Activated CD4-positive, alpha-beta T cell treated with anti-CD3 and anti-CD28 coated beads for 48 hours (primary cell): ENCODE data around the gene SCFD2.
A peak's percentile ranks its signal among the peaks of the same experiment; 100 is the strongest.
"Not testable (repeated sequence)": the region's sequence is repeated elsewhere in the genome, so short reads cannot be mapped to it uniquely, and the experiment has no call there.

Experiments used
- DNase-seq: peaks from one replicate; pipeline ENCODE4 v3.0.0-alpha.2; 2020

Gene SCFD2

DNA sequence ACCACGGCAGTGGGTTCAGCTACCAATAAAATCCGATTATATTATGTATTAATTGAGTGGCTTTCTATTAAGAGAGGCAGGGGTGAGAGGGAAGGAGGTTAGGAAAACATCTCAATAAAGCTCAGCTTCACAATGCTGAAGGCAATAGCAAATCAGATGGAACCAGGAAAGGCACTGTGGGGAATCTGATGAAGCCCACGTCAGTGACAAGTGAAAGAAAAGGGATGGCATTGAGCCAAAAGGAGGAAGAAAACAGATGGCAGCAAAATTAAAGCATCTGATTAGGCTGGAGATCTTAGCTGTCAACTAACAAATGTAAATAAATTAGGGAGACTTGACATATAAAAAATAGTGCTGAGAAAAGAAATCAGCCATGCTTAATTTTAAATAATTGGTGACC is 322.8 kb downstream of the SCFD2 start:
- no peak for DNase-seq

DNA sequence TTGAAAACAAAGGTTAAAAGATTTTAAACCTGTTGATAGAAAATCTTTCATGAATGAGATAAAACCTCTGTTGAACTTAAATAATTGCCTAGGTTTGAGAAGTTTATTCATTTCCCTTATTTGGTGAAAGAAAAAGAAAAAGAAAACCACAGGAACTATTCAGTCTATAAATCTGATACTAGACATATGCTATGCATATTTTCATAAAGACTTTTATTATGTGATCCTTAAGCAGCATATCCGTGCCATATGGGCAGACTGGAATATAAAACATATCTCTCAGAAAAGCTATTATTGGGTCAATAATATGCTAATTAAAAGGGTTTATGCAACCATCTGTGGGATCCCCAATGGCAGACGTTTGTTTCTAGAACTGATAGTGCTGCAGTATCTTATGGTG is 325.0 kb downstream of the SCFD2 start:
- no peak for DNase-seq

DNA sequence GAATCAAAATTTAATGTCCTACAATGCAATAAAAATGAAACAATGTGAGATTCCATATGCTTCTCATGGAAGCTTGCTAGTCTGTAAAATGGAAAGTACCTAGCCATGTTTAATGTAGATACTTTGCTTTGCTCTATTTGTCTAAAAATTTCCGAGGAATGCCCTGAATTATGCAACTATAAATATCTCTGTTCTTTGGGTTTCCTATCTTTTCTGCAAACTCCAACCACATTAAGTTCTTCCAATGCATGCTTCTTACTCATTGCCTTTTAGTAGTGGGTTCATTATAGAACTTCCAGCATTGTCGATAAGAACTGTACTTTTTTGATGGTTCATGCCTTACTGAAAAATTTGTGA is 325.4 kb downstream of the SCFD2 start:
- DNase-seq, result no peak

DNA sequence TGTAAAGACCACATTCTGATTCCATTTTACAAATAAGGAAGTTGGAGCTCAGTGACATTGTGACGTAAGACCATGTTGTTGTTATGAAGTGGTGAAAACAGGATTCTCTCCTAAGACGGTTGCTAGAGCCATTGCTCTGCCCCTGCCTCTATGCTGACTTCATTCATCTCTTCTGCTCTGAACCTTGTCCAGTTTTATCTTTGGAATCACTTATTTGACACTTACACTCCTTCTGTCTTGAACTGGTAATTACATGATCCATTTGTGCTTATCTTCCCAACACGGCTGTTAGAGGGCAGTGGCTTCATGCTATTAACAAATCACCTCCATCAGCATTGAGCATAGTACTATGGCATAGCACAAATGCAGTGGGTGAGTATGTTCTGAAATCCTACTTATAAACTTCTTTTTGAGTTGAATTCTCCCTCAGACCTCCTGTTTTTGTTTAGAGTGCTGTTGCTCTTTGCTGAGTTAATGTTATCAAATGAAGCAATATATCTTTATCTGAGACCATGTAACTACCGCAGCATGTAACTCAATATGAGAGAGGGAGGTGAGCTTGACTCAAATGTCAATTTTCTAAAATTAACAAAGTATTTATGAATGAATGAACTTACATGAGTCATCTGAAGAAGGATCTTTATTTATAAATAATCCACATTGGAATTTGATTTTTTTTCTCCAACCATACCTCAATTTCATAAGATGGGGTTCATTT is 326.0 kb downstream of the SCFD2 start:
- no peak for DNase-seq

DNA sequence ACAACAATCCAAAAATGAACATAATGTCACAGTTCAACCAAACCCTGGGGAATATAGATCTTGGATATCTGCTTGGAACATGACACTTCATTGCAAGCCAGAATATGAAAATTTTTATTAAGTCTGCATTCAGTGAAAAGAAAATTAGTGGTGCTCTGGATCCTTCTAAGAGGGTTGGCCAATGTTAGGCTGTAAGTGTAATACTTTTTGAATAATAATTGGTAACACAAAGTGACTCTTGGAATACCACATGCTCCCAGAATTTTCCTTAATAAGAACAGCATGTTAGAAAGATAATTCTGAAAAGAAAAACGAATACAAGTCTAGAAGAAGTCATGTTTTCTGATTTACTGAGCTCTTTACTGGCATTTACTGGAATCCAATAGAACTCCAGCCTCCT is 328.0 kb downstream of the SCFD2 start:
- no peak for DNase-seq

DNA sequence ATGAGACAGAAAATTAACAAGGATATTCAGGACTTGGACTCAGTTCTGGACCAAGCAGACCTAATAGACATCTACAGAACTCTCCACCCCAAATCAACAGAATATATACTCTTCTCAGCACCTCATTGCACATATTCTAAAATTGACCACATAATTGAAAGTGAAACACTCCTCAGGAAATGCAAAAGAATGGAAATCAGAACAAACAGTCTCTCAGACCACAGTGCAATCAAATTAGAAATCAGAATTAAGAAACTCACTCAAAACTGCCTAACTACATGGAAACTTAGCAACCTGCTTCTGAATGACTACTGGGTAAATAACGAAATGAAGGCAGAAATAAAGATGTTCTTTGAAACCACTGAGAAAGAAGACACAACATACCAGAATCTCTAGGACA is 333.0 kb downstream of the SCFD2 start:
- DNase-seq, result not testable (repeated sequence)

DNA sequence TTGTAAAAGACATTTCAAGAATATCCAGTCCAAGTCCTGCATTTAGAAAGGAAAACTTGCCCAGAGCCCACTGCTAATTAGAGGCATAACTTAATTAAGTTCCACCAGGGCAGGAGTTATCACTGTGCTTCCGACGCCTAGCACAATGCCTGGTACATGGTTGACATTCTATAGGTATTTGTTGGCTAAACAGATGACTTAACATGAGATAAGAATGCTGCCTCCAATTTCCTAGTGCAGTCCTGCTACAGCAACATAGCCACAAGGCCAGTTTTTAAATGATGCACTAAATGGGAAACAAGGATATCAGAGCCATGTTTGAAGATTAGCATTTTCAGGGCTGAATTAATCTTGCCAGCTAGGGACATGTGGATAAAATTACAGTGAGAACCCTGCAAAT is 339.6 kb downstream of the SCFD2 start:
- DNase-seq, result no peak

DNA sequence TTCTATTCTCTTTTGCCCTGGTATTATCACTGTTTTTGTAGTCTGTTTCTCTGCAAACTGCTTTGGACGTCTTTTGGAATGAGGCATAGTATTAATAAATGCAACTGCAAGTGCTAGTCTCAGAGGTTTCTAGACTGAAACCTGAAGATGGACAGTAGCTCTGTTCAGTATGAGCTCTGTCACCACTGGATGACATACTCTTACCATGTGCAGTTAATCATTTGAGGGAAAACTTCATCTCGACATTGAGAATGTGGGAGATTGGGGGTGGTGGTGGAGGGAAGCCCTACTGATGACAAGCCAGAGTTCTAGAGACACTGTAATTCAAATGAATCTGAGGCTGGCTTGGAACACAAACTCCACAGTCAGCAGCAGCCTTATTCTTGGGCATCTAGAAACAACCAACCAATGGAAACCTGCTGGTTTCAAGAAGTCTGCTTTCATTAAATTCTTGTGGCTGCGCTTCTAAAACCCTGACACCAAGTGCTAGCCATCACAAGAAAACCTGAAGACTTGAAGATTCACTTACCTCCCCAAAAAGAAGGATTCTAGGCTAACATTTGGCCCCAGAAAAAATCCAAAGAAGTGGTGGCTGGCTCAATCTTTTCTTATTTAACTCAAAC is 342.1 kb downstream of the SCFD2 start:
- no peak for DNase-seq

DNA sequence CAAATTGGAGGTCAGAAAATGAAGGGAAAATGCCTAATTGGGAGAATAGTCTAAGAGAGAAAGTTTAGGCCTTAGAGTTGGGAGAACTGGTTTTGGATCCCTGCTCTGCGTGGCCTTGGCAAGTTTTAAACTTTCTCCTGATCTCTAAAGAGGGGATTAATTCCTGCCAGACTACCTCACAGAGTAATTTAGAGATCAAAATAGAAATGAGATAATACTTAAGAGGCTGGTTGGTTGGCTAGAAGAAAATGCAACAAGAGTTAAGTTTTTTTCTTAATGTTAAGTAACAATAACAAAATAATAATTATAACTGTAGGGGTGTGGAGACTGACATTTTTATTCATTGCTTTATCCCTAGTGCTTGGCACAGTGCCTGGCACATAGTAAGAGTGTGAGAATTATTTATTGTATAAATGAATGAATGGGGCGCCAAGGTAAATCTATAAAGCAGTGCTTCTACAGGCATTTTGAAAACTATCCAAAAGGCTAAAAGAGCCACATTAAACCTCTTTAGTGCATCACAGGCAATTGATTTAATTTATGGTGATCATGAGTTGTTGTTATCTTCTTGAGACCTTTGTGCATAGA is 343.3 kb downstream of the SCFD2 start:
- DNase-seq, result no peak

DNA sequence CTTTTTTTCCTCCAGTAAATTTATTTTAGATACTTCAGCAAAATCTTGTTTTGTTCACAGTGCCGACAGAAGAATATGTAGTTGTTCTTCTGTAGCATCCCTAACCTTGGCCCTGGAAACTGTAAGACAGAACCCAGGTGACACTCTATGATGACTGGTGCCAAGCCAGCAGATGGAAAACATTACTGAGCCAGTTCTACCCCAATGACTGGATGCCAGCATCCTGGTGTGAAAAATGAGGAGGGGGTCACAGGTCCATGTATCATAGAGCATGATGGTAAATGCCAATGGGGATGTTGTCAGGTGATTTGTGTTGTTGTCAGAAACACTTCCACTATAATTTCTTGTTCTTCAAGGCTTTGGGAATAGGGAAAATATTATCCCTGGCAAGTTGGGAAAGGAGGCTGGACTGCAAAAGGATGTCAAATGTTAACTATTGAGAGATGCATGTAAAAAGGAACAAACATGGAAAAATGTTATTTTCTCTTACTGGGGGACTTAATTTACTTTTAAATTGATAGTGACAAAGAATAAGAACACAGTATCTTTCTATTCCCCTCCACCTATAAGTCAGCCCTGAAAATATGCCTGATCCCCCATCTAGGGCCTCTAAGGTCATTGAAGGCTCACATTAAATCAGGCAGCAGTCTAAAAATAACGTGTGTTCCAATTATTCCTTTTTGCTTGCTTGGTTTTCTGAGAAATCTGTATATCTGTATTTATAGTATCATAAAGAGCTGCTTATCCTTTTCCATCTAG is 343.9 kb downstream of the SCFD2 start:
- DNase-seq, result no peak

DNA sequence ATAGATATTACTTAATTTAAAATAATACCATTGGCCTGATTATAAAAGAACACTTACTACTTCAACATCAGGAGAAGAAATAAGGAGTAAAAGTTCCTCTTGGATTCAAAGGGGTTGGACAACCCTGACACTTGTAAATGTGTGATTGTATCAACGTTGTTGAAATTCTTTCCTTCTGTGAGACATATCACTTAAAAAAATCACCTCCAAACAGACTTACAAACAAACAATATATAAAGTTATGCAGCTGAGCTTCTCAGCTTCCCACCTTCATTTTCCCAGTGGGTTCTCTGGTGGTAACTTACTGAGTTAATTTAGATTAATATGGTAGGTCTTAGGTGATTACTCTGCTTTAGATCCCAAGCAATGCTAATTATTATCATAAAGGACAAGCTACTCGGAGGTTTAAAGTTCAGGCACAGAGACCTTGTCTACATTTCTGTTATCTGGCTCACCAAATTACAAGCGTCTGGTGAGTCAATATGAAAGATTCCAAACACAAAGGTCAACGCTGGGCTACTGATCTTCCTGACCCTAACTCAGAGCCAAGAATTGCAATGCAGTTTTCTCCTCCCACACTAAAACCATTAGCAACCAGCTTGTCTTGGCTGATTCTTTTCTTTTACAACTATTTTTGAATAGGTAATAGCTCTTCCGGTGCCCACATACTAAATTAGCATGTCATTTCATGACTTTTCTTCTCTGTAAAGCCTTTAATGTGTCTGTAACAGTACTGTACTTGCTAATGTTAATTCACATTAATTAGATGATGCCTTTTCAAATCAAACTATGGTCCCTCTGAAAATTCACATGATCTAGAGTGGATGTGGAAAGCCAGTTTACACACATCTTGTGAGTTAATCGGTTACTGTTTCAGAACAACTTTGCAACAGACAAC is 346.1 kb downstream of the SCFD2 start:
- no peak for DNase-seq

DNA sequence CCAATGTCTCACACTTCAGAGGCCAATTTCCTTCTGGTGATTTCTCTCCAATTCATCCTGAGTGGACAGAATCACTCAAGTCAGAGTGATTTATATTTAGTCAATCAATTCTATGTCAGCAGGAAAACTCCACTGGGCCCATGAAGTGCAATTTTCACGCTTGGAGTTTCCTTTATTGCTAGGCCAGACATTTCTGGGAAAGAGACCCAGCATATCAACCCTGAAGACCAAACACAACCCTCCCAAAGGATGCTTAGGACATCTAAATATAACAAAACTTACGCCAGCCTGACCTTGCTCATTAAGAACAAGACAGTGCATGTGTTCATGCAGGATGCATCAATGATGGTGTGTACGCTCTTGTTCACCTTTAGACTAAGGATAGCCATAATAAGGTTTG is 347.4 kb downstream of the SCFD2 start:
- no peak for DNase-seq

DNA sequence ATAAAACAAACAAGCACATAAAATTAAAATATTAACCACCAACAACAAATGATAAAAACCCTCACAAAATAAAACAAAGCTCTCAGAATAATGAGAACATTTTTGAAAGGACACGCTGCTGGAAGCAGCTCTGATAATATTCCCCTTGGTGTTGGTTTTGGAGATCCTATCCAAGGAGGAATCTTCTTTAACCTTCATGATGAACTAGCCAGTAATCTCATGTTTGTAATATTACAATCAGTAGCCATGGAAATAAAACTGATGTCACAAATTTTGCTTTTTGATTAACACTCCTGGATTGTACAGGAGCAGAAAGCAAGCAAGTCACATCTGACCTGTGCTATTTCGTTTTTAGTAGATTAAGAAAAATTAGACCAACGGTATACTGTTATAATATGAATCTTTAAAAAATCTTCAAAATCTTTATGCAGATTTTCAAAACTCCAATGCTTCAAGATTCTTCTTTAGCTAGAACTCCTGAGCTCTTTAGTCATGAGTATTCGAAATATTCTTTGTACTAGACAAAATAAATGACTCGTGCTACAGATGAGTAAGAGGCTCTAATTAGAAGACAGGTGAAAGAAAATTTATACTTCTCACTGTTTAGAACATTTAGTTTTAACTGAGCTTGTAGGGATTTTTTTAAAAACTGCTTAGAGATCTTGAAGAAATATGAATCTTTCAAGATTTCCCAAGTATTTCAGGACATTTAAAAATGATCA is 349.6 kb downstream of the SCFD2 start:
- DNase-seq, result no peak

DNA sequence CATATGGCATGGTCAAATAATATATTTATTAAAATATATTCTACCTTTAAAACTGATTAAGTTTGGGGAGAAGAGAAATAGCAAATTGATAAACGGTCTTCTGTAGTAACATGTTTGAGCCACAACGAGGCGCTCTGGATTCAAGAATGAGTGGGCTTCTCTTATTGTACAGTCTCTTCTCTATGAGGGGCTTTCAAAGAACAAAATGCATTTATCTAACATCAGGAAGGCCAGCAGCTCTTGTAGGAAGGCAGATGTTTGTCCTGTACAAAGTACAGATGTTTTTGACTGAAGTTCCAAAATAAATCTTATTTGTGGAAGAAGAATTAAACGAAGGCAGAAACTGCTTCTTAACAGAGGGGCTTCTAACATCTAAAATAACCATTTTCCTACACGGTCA is 350.2 kb downstream of the SCFD2 start:
- peak; percentile 36 for DNase-seq

DNA sequence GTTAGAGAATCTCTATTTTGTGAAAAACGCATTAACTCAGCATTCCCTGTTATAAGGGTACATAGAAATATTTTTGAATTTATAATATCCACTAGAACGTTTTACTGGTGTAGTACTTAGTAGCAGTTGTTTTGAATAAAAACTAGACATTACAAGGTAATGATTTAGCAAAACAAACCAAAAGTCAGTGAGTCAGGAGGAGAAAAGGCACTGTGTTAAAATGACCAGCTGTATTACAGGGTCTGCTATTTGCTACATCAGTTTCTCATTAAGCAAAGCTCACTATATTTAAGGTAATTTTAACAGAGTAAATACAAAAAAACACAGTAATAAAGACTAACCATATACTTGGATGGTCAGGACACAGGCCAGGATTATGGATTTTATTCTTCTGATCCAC is 351.0 kb downstream of the SCFD2 start:
- no peak for DNase-seq

DNA sequence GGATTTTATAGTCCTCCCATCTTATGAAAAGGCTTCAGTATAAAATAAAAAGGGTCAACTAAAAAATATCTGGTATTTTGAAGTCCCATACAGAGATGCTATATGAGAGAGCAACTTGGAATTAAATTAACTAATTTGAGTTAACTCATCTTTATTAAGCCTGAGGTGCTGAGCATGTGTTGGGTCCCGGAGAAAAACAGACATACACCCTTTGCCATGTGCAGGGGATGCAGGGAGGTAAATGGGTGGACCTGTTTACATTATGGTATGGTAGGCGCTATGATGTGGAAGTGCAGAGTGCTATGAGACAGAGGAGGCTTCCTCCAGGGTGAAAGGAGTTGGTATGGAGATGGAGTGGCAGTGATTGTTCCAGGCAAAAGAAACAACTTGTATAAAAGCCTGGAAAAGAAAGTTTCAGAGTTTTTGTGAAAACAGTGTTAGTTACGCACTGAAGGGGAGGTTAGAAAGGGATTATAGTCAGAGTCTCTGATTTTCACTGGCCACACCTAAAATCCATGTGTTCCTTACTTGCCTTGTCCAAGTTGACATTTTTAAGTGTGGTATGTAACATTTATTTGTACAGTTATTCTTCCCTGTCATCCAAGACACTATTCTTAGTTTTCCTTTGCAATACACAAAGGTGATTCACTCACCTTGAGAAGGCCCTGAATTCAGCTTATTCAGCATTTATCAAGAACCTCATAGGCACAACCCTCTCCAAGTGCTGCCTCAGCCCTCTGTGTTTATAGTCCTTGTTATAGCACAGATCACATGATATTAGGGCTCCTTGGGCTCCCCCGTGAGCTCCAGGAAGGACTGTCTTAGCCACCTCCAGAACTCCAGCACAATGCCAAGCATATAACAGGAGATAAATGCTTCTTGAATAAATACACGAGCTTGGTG is 351.7 kb downstream of the SCFD2 start:
- no peak for DNase-seq

DNA sequence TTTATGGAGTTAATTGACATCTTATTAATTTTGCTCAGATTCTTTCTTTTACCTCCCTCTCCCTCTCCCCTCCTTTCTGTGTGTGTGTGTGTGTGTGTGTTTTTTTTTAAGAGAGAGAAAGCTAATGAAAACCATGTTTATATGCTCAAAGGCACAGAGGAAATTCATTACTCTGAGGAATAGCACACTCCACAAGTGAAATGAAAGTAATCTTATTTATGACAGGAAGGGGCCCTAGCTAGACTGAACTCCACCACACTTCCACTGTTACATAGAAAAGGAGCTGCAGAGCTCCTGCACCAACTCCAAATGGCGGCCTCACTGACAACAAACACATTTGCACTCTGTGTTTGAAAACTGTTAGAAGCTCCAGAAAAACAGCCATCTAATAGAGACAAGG is 353.1 kb downstream of the SCFD2 start:
- peak; percentile 8 for DNase-seq

DNA sequence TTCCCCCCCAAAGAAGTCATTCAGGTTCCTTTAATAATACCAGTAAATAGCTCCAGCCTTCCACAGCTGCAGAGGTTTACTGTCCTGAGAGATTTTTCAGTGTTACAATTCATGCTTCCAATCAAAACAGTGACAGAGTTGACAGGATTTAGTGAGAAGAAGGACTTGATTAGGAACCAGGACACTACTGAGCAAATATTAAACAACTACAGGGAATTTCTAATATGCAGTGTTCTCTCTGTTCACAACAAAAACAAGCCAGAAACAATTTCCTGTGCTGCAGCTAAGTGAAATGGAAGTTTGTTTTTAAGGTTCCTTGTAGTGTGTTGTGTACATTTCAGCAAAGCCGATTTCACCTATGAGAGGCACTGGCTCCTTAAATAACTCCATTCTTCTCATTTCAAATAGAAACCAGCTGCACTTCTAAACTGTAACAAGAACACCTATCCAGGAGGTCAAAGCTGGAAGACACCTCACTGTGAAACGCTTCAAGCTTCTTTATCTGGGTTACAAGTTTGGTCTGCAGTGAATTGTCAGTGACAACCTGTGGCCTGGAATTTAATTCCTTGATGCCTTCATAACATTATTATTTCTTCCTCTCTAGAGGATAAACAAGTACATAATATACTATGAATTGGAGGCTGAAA is 354.5 kb downstream of the SCFD2 start:
- no peak for DNase-seq

DNA sequence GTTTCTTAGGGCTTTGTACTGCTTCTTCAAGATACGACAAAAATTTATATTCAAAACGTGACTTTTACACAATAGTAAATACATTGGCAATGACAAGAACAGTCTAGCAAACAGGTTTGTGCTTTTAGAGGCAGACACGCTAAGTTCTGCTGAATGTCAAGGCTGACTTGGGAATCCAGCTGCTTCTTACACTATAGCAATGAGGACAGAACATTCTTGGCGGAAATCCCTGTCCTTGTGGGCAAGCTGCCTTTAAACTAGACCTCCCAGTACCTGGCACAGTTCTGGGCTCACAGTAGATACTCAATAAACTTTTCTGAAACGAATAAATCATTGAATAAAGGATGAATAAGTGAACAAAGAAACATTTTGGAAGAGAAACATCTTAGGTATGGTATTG is 355.5 kb downstream of the SCFD2 start:
- DNase-seq, result no peak

DNA sequence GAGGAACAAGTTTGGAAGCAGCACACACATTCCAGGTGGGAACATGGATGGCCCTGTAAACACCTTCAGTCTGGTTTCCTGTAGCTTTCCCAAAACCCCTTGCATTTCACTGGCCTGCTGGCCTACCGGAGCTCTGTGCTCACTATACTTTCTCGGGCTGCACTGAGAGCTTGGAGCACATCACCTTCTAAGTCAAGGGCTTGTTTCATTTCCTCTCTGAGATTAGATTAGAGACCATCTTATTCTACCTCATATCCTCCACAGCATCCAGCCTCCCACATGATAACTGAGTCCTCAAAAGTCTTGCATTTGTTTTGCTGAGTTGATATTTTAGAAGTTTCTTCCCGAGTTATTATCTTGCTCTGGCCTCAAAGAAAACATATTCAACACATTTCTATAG is 356.0 kb downstream of the SCFD2 start:
- DNase-seq, result no peak

DNA sequence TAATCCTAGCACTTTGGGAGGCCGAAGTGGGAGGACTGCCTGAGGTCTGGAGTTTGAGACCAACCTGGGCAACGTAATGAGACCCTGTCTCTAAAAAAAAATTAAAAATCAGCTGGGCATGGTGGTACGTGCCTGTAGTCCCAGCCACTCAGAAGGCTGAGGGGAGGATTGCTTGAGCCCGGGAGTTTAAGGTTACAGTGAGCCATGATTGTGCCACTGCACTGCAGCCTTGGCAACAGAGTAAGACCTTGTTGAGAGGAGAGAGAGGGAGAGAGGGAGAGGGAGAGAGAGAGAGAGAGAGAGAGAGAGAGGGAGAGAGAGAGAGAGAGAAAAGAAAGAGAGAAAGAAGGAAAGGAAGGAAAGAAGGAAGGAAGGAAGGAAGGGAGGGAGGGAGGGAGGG is 358.8 kb downstream of the SCFD2 start:
- no peak for DNase-seq
